GM12891 (cell line): ENCODE measurements around the gene SYCE1.

Experiments
- PAX5 ChIP-seq: IDR thresholded peaks from 2 replicates; pipeline ENCODE4 v1.6.1; 2011; ENCODE audit warnings: low read length, moderate library complexity, mild to moderate bottlenecking; ENCODE audit not compliant: insufficient read depth, severe bottlenecking
- POLR2A ChIP-seq: IDR thresholded peaks from 2 replicates; pipeline ENCODE4 v1.6.1; 2011; ENCODE audit warnings: low read depth, low read length, control low read depth
- POLR2AphosphoS5 ChIP-seq: IDR thresholded peaks from 2 replicates; pipeline ENCODE4 v1.6.1; 2011; ENCODE audit warnings: low read depth, low read length, control low read depth
- SPI1 ChIP-seq: IDR thresholded peaks from 2 replicates; pipeline ENCODE4 v1.6.1; 2011; ENCODE audit warnings: low read depth, low read length, control low read depth

DNA sequence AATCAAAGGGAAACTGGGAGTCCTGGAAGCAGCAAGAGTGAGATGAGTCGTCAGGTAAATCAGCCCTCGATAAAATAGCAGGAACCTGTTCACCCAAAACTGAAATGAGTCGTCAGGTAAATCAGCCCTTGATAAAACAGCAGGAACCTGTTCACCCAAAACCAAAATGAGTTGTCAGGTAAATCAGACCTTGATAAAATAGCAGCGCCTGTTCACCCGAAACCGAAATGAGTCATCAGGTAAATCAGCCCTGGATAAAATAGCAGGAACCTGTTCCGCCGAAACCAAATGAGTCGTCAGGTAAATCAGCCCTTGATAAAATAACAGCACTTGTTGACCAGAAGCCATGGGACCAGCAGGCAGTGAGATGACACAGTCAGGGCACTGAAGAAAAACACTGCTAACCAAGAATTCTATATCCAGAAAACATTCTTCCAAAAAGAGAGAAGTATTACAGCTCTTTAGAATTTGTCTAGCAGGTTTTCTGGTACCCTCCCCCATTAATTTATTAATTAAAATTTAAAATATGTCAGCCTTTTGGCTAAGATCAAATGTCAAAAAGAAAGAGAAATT, 41.7 kb downstream of the SYCE1 start:
- TF ChIP-seq PAX5 (no peak), POLR2A (no peak), POLR2AphosphoS5 (no peak), SPI1 (no peak)
